A549 treated with CORT108297 at 1 μM for 4 hours (cell line): ENCODE data around the gene SLC16A12. TPM values are rescaled to one million over a fixed set of nuclear protein-coding genes. Genes with fewer than 3 reads are reported as not detected.

Experiments
- total RNA-seq: library from RNA; stranded (reverse); fragments of 200-300 nt; extraction: Qiagen RNA extraction; gene quantifications from 5 replicates; pipeline ENCODE4 v1.2.3, GENCODE V29; 2022

SLC16A12 gene, protein sequence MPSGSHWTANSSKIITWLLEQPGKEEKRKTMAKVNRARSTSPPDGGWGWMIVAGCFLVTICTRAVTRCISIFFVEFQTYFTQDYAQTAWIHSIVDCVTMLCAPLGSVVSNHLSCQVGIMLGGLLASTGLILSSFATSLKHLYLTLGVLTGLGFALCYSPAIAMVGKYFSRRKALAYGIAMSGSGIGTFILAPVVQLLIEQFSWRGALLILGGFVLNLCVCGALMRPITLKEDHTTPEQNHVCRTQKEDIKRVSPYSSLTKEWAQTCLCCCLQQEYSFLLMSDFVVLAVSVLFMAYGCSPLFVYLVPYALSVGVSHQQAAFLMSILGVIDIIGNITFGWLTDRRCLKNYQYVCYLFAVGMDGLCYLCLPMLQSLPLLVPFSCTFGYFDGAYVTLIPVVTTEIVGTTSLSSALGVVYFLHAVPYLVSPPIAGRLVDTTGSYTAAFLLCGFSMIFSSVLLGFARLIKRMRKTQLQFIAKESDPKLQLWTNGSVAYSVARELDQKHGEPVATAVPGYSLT
- 0.05 to 0.16 TPM (median 0.05 TPM) in 5 replicates for total RNA-seq

GRCh38 chr10:89535171-89536012 lies at the start of gene SLC16A12:
SLC16A12 (minus strand) TSS chr10:89535594; CDS start chr10:89462578, 73,016 bp downstream.

GRCh38 chr10:89414146-89414878 lies 121.1 kb downstream of the SLC16A12 start, which contains the start of gene IFIT5:
IFIT5 (plus strand) TSS chr10:89414568; CDS start chr10:89414799, 231 bp downstream.

GRCh38 chr10:89391907-89392756 lies 143.3 kb downstream of the SLC16A12 start, which contains the start of gene IFIT1:
IFIT1 (plus strand) TSS chr10:89392623; CDS start chr10:89392713, 90 bp downstream.

Other genes starting within 250 kb of the SLC16A12 start
- gene IFIT2, start 233.5 kb downstream of the SLC16A12 start, total RNA-seq: 2.4 to 3.5 TPM (median 3.3 TPM) in 5 replicates
- gene IFIT3, start 207.6 kb downstream of the SLC16A12 start, total RNA-seq: 4.2 to 6.5 TPM (median 5.9 TPM) in 5 replicates
- gene IFIT1B, start 157.5 kb downstream of the SLC16A12 start, total RNA-seq: not detected in 5 replicates
- gene IFIT1, start 143.0 kb downstream of the SLC16A12 start, total RNA-seq: 4.1 to 6.9 TPM (median 5.1 TPM) in 5 replicates
- gene IFIT5, start 121.0 kb downstream of the SLC16A12 start, total RNA-seq: 5.8 to 11.3 TPM (median 8.0 TPM) in 5 replicates
- gene PANK1, start 109.6 kb upstream of the SLC16A12 start, total RNA-seq: 5.5 to 7.2 TPM (median 6.0 TPM) in 5 replicates
- gene KIF20B, start 166.0 kb upstream of the SLC16A12 start, total RNA-seq: 11.2 to 17.1 TPM (median 14.4 TPM) in 5 replicates